Measurements from ENCODE around the gene MDFI.

- no peak for TF ChIP-seq EZH2 (IDR thresholded peaks at IDR 0.05)
- TF ChIP-seq POLR2AphosphoS5 (IDR thresholded peaks at IDR 0.05; ENCODE audit: borderline replicate concordance, low read depth, low read length) = no peak; the same call in 1 of the 2 replicates
- no peak for TF ChIP-seq FOXP2 (optimal IDR thresholded peaks at IDR 0.05; ENCODE audit: control extremely low read depth, extremely low read length, insufficient read depth)
Measured at GRCh38 chr6:41654698-41655151, 16.5 kb downstream of the MDFI start.
